PC-9 (cell line): ENCODE results near the gene MAP3K20. TPM values are rescaled to one million over a fixed set of nuclear protein-coding genes. Genes with fewer than 3 reads are reported as not detected.

Experiments used
- BruUV-seq: library from RNA; stranded (reverse); fragments of 400-500 nt; replicated peaks from 2 replicates; lab custom pipeline; 2021; lab: Mats Ljungman, UMichigan
- CTCF ChIA-PET: fragments of 300-600 bp; sonication (Branson Sonifier 250); formaldehyde crosslinking; loops from one replicate; lab custom pipeline; 2022; ENCODE audit warnings: antibody characterized with exemption; lab: Charles Lee
- POLR2A ChIA-PET: fragments of 300-600 bp; sonication (Branson Sonifier 250); formaldehyde crosslinking; loops from one replicate; lab custom pipeline; 2022; ENCODE audit warnings: antibody characterized with exemption; ENCODE audit not compliant: unreplicated experiment; lab: Charles Lee
- DNase-seq, 2 experiments: peaks; one replicate each; pipeline versions ENCODE4 v3.0.0 to v3.0.0-alpha.2; 2015 to 2022; ENCODE audit warnings: mixed read lengths in 1 of 2
- H2AFZ ChIP-seq: fragments of 200-600 bp; sonication (generic); 2 replicates; pipeline ENCODE4 v1.8.1; 2017; ENCODE audit warnings: antibody characterized with exemption
- H3F3A ChIP-seq: fragments of 200-600 bp; sonication (generic); 2 replicates; pipeline ENCODE4 v1.8.1; 2017; ENCODE audit warnings: antibody characterized with exemption, mild to moderate bottlenecking, low read depth; ENCODE audit not compliant: insufficient read depth
- H3K27ac ChIP-seq: fragments of 200-600 bp; sonication (generic); 2 replicates; pipeline ENCODE4 v1.6.1; 2016; ENCODE audit warnings: mixed run types
- H3K27me3 ChIP-seq: fragments of 200-600 bp; sonication (generic); 2 replicates; pipeline ENCODE4 v1.6.1; 2016; ENCODE audit warnings: low read depth, mixed run types; ENCODE audit not compliant: insufficient read depth
- H3K36me3 ChIP-seq: fragments of 200-600 bp; sonication (generic); 2 replicates; pipeline ENCODE4 v1.6.1; 2016; ENCODE audit warnings: low read depth, mixed run types
- H3K4me1 ChIP-seq: fragments of 200-600 bp; sonication (generic); replicated peaks from 2 replicates; pipeline ENCODE4 v1.6.1; 2016; ENCODE audit warnings: mixed run types; ENCODE audit not compliant: insufficient read depth
- H3K4me2 ChIP-seq: fragments of 200-600 bp; sonication (generic); 2 replicates; pipeline ENCODE4 v1.6.1; 2017; ENCODE audit warnings: mixed run types
- H3K4me3 ChIP-seq: fragments of 200-600 bp; sonication (generic); 2 replicates; pipeline ENCODE4 v1.6.1; 2016; ENCODE audit warnings: mixed run types
- H3K79me2 ChIP-seq: fragments of 200-600 bp; sonication (generic); 2 replicates; pipeline ENCODE4 v1.6.1; 2017; ENCODE audit warnings: low read depth, mixed run types
- H3K9me2 ChIP-seq: fragments of 200-600 bp; sonication (generic); 2 replicates; pipeline ENCODE4 v1.8.1; 2017; ENCODE audit warnings: mild to moderate bottlenecking; ENCODE audit not compliant: insufficient read depth
- H3K9me3 ChIP-seq: fragments of 200-600 bp; sonication (generic); 2 replicates; pipeline ENCODE4 v1.8.1; 2016; ENCODE audit warnings: low read depth; ENCODE audit not compliant: insufficient read depth
- H4K20me1 ChIP-seq: fragments of 200-600 bp; sonication (generic); 2 replicates; pipeline ENCODE4 v1.8.1; 2017; ENCODE audit not compliant: insufficient read depth
- EZH2 ChIP-seq: fragments of 200-600 bp; sonication (generic); IDR thresholded peaks from 2 replicates; pipeline ENCODE4 v1.8.0; 2017; ENCODE audit warnings: antibody characterized with exemption, low read depth
- intact Hi-C: fragments of 100-400 bp; cut with micrococcal nuclease; formaldehyde crosslinking; loops from one replicate; pipeline ENCODE4 v1.10.0; 2022; ENCODE audit not compliant: unreplicated experiment
- total RNA-seq: library from RNA; stranded (reverse); gene quantifications from 2 replicates; pipeline ENCODE4 v1.2.3, GENCODE V29; 2021
- TF ChIP-seq, protein P1 (sequence below): fragments of 200-600 bp; sonication (generic); conservative IDR thresholded peaks from 2 replicates; pipeline ENCODE4 v1.6.1; 2017; ENCODE audit warnings: mixed run types, antibody characterized with exemption, mild to moderate bottlenecking, moderate library complexity

Gene MAP3K20
- total RNA-seq, 1 experiment from 2014 or later = 58.5 TPM

DNA sequence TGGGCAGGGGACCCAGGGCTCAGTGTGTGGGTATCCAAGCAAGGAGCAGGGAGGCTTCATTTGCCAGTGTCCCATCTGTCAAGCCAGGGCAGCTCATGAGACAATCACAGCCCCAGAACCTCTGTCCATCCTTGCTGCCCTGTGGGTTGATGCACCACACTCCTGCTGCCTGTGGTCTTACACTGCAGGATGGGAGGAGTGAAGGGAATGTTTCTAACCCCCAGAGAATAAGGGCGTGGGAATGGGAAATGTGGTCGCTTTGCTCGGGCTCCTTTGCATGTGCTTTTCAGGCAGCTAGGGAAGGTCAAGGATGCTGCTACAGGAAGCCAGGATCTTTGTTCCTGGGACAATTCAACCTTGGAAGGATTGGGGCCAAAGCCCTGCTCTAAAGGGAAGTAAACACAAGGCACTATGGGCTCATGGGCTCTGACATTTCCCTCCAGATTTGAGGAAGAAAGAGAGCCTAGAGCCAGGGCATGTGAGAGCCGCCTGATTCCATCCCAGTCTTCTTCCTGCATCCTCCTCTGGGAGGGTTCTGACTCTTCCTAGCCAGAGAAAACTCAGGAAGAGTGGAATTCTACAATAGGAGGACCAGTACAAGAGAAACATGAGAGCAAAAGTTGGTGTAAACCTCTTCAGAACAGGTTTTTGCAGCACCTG is 18.8 kb upstream of the MAP3K20 start:
- Histone ChIP-seq H2AFZ (no peak overlapping the region), H3K4me2 (no peak overlapping the region), H3K36me3 (no peaks in the 10 kb centered on the region), H3F3A (no peaks in the 10 kb centered on the region), H3K9me2 (no peaks in the 10 kb centered on the region), H3K79me2 (no peaks in the 10 kb centered on the region), H3K4me1 (peaks cover 37% of the 10 kb centered on the region), H3K27ac (no peak overlapping the region), H3K4me3 (no peak overlapping the region), H3K9me3 (no peaks in the 10 kb centered on the region; the same call in 1 of the 2 replicates), H3K27me3 (no peaks in the 10 kb centered on the region), H4K20me1 (no peaks in the 10 kb centered on the region)
- DNase-seq = no peak
- no peak for TF ChIP-seq EZH2
- TF ChIP-seq, protein P1, sequence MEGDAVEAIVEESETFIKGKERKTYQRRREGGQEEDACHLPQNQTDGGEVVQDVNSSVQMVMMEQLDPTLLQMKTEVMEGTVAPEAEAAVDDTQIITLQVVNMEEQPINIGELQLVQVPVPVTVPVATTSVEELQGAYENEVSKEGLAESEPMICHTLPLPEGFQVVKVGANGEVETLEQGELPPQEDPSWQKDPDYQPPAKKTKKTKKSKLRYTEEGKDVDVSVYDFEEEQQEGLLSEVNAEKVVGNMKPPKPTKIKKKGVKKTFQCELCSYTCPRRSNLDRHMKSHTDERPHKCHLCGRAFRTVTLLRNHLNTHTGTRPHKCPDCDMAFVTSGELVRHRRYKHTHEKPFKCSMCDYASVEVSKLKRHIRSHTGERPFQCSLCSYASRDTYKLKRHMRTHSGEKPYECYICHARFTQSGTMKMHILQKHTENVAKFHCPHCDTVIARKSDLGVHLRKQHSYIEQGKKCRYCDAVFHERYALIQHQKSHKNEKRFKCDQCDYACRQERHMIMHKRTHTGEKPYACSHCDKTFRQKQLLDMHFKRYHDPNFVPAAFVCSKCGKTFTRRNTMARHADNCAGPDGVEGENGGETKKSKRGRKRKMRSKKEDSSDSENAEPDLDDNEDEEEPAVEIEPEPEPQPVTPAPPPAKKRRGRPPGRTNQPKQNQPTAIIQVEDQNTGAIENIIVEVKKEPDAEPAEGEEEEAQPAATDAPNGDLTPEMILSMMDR = no peak
- ChIA-PET POLR2A (no interaction called here), CTCF (no interaction called here)
- BruUV-seq = no TSS peak
- intact Hi-C loops = no loop called here

DNA sequence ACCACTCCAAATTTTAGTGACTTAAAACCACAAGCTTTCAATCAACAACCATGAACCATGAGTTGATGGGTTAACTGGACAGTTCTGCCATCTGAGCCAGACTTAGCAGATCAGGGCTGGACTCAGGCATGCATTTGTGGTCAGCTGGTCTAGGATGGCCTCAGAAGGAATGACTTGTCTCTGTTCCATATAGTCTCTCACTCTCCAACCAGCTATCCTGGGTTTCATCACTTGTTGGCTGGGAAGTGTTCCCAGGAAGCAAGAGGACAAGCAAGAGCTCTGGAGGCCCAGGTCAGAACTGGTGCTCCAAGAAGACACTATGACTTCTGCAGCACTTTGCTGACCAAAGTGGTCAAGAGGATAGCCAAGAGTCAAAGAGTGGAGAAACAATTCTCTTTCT is 17.5 kb upstream of the MAP3K20 start:
- no TSS peak for BruUV-seq

DNA sequence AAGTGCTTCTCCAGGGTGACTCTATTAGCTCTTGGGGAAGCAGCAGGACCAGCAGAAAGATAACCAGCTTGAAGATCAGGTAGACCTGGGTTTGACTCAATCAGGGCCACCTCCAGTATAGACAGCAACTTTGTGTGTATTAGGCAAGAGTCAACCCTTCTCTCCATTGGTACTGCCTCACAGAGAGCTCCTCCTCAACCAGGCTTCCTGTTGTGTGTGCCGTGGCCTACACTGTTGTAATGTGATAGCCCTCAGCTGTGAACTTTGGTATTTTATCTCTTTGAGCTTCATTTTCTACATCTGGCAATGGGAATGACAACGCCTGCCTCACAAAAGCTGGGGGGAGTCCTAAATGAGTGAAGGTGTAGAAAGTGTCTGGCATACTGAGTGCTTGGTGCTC is 17.0 kb upstream of the MAP3K20 start:
- H3K36me3 ChIP-seq = no peaks in the 10 kb centered on the region
- H3F3A ChIP-seq = no peaks in the 10 kb centered on the region
- no peaks in the 10 kb centered on the region; the same call in 1 of the 2 replicates for H3K9me3 ChIP-seq
- no peak overlapping the region for H2AFZ ChIP-seq
- TF ChIP-seq EZH2 = no peak
- TF ChIP-seq, protein P1 = no peak
- no peaks in the 10 kb centered on the region for H4K20me1 ChIP-seq
- peaks cover 21% of the 10 kb centered on the region for H3K4me1 ChIP-seq
- ChIA-PET CTCF (no interaction called here), POLR2A (no interaction called here)
- intact Hi-C loops = no loop called here
- no peak overlapping the region for H3K4me3 ChIP-seq
- H3K27me3 ChIP-seq = no peaks in the 10 kb centered on the region
- no peak overlapping the region for H3K4me2 ChIP-seq
- DNase-seq = no peak
- H3K79me2 ChIP-seq = no peaks in the 10 kb centered on the region
- no TSS peak for BruUV-seq
- H3K27ac ChIP-seq = no peak overlapping the region
- no peaks in the 10 kb centered on the region for H3K9me2 ChIP-seq

More for the DNA sequence above, 17.5 kb upstream of the MAP3K20 start:
- H3K9me3 ChIP-seq = no peaks in the 10 kb centered on the region; the same call in 1 of the 2 replicates
- H3K79me2 ChIP-seq = no peaks in the 10 kb centered on the region
- no peaks in the 10 kb centered on the region for H4K20me1 ChIP-seq
- TF ChIP-seq, protein P1 = no peak
- no peak for TF ChIP-seq EZH2
- H3K4me3 ChIP-seq = no peak overlapping the region
- intact Hi-C loops = no loop called here
- no peaks in the 10 kb centered on the region for H3K36me3 ChIP-seq
- no peaks in the 10 kb centered on the region for H3K27me3 ChIP-seq
- H3K27ac ChIP-seq = no peak overlapping the region
- ChIA-PET CTCF (interaction anchor here (0.6 kb wide), 2 partner anchors 92 to 244 kb away, joined by 4 read pairs; no protein-coding TSS in a partner anchor), POLR2A (interaction anchor here (0.6 kb wide), 1 partner anchor 16 kb away, joined by 4 read pairs; no protein-coding TSS in a partner anchor)
- no peak overlapping the region for H2AFZ ChIP-seq
- no peaks in the 10 kb centered on the region for H3K9me2 ChIP-seq
- H3K4me1 ChIP-seq = peaks cover 27% of the 10 kb centered on the region
- no peak overlapping the region for H3K4me2 ChIP-seq
- no peak for DNase-seq
- no peaks in the 10 kb centered on the region for H3F3A ChIP-seq
